Measurements from ENCODE around the gene EIF4G3. TPM values are rescaled to one million over a fixed set of nuclear protein-coding genes. Genes with fewer than 3 reads are reported as not detected.

EIF4G3 gene
- total and polyA plus RNA-seq, 9 of the 15 experiments (the other 6 are each of a cell fraction or from before 2014, with no cell fraction given), result 6.7 to 40.5 (median 32.1) TPM

DNA sequence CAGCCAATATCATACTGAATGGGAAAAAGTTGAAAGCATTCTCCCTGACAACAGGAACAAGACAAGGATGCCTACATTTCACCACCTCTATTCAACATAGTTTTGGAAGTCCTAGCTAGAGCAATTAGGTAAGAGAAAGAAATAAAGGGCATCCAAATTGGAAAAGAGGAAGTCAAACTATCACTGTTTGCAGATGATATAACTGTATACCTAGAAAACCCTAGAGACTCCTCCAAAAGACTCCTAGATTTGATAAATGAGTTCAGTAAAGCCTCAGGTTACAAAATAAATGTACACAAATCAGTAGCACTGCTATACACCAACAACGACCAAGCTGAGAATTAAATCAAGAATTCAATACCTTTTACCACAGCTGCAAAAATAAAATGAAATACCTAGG lies 218.3 kb downstream of the EIF4G3 start:
- H3K4me1 ChIP-seq (replicated peaks in 1 of 2; ENCODE audit: control insufficient read depth in 2 of 2, insufficient read depth in 2 of 2, low read length in 2 of 2), result no peaks in the 10 kb centered on the region; a peak in 1 of 5 replicates
- ChIA-PET CTCF (ENCODE audit: low intra/inter-chr PET ratio) (no interaction called here), POLR2A (no interaction called here)
- H3K9ac ChIP-seq (ENCODE audit: insufficient read depth in 1 of 2, low read depth in 2 of 2, low read length in 2 of 2), result no peak overlapping the region
- no peaks in the 10 kb centered on the region for H3K27me3 ChIP-seq (ENCODE audit: control insufficient read depth in 2 of 2, insufficient read depth in 2 of 2, low read length in 2 of 2)
- intact Hi-C loops (cut with micrococcal nuclease), result no loop called here
- no peak for ATAC-seq
- no peak overlapping the region for H3K4me2 ChIP-seq (ENCODE audit: insufficient read depth, low read length)
- BruUV-seq (replicated peaks), result no TSS peak
- no peak overlapping the region for H2AFZ ChIP-seq (ENCODE audit: low read depth, low read length)
- no peaks in the 10 kb centered on the region for H3K9me1 ChIP-seq (ENCODE audit: control insufficient read depth, insufficient read depth, low read length)
- in situ Hi-C loops (cut with MboI), result no loop called here
- 5% methylated on average over 1 of the region's 1 CpG for WGBS (ENCODE audit: insufficient coverage, low coverage, missing lambda C conversion rate)
- no peak for FAIRE-seq
- no peak overlapping the region for H3K27ac ChIP-seq (ENCODE audit: extremely low read depth, low read depth, low read length)
- no peaks in the 10 kb centered on the region for H3K36me3 ChIP-seq (ENCODE audit: control insufficient read depth, insufficient read depth, low read length)
- H3K79me2 ChIP-seq (ENCODE audit: control insufficient read depth, insufficient read depth, low read length), result no peaks in the 10 kb centered on the region
- H4K20me1 ChIP-seq (replicated peaks; ENCODE audit: control insufficient read depth, insufficient read depth, low read length), result no peaks in the 10 kb centered on the region; the same call in 1 of the 2 replicates
- no peak for DNase-seq (ENCODE audit: extremely low read depth in 1 of 4, low spot score in 3 of 4)
- H3K4me3 ChIP-seq, result no peak overlapping the region
- H3K9me3 ChIP-seq (replicated peaks; ENCODE audit: control insufficient read depth, insufficient read depth, low read depth, low read length), result no peaks in the 10 kb centered on the region
- TF ChIP-seq NRF1 (conservative IDR thresholded peaks at IDR 0.05 in 1 of 2, IDR thresholded peaks at IDR 0.05 in 1 of 2) (no peak), ZNF785 (CRISPR knock-in tag; IDR thresholded peaks at IDR 0.05) (no peak), EHMT2 (IDR thresholded peaks at IDR 0.05) (no peak), MTA2 (IDR thresholded peaks at IDR 0.05; ENCODE audit: low read depth) (no peak), CHD4 (IDR thresholded peaks at IDR 0.05; ENCODE audit: insufficient read depth, insufficient replicate concordance, low read depth, low read length, poor library complexity, severe bottlenecking) (no peak), HDAC3 (IDR thresholded peaks at IDR 0.05; ENCODE audit: borderline replicate concordance, partially characterized antibody) (no peak), ZNF699 (CRISPR knock-in tag; IDR thresholded peaks at IDR 0.05; ENCODE audit: insufficient replicate concordance) (no peak), SP2 (IDR thresholded peaks at IDR 0.05; ENCODE audit: extremely low read depth, low read depth, low read length, poor library complexity, severe bottlenecking) (no peak), ZNF830 (CRISPR knock-in tag; IDR thresholded peaks at IDR 0.05) (no peak), MEIS2 (IDR thresholded peaks at IDR 0.05; ENCODE audit: partially characterized antibody) (peak; percentile 61), BRD9 (IDR thresholded peaks at IDR 0.05; ENCODE audit: low read depth, partially characterized antibody) (no peak)
- TF ChIP-seq, protein P1, sequence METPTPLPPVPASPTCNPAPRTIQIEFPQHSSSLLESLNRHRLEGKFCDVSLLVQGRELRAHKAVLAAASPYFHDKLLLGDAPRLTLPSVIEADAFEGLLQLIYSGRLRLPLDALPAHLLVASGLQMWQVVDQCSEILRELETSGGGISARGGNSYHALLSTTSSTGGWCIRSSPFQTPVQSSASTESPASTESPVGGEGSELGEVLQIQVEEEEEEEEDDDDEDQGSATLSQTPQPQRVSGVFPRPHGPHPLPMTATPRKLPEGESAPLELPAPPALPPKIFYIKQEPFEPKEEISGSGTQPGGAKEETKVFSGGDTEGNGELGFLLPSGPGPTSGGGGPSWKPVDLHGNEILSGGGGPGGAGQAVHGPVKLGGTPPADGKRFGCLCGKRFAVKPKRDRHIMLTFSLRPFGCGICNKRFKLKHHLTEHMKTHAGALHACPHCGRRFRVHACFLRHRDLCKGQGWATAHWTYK (CRISPR knock-in tag; IDR thresholded peaks at IDR 0.05), result no peak
- TF ChIP-seq, protein P2, sequence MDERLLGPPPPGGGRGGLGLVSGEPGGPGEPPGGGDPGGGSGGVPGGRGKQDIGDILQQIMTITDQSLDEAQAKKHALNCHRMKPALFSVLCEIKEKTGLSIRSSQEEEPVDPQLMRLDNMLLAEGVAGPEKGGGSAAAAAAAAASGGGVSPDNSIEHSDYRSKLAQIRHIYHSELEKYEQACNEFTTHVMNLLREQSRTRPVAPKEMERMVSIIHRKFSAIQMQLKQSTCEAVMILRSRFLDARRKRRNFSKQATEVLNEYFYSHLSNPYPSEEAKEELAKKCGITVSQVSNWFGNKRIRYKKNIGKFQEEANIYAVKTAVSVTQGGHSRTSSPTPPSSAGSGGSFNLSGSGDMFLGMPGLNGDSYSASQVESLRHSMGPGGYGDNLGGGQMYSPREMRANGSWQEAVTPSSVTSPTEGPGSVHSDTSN (CRISPR knock-in tag; IDR thresholded peaks at IDR 0.05; ENCODE audit: low read depth), result no peak
- TF ChIP-seq, protein P2 (tag; conservative IDR thresholded peaks at IDR 0.05; ENCODE audit: low read depth), result 0 out of 2 replicates have a peak, but pooled peaks have one; percentile 50
- TF ChIP-seq, protein P3, sequence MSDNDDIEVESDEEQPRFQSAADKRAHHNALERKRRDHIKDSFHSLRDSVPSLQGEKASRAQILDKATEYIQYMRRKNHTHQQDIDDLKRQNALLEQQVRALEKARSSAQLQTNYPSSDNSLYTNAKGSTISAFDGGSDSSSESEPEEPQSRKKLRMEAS (CRISPR knock-in tag; IDR thresholded peaks at IDR 0.05), result no peak
- TF ChIP-seq, protein P4, sequence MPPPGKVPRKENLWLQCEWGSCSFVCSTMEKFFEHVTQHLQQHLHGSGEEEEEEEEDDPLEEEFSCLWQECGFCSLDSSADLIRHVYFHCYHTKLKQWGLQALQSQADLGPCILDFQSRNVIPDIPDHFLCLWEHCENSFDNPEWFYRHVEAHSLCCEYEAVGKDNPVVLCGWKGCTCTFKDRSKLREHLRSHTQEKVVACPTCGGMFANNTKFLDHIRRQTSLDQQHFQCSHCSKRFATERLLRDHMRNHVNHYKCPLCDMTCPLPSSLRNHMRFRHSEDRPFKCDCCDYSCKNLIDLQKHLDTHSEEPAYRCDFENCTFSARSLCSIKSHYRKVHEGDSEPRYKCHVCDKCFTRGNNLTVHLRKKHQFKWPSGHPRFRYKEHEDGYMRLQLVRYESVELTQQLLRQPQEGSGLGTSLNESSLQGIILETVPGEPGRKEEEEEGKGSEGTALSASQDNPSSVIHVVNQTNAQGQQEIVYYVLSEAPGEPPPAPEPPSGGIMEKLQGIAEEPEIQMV (tag; conservative IDR thresholded peaks at IDR 0.05; ENCODE audit: low read depth), result no peak

Data from K562 (cell line).